Esophagus squamous epithelium (tissue), 4 donors: ENCODE measurements around the gene GUSB.

Source experiments
- POLR2A ChIP-seq, 4 donors: fragments of 450-650 bp; IDR thresholded peaks; one replicate each; pipeline ENCODE4 v1.6.1; 2017; ENCODE audit warnings: antibody characterized with exemption in 4 of 4, mild to moderate bottlenecking in 4 of 4, moderate library complexity in 3 of 4
- TF ChIP-seq, protein P1 (sequence below), 6 experiments: fragments of 450-650 bp in 4 of 6; fragments of 200-600 bp in 2 of 6; sonication (generic) in 2 of 6; IDR thresholded peaks; one replicate each; pipeline ENCODE4 v1.5.1; 2016 to 2019; ENCODE audit warnings: antibody characterized with exemption in 6 of 6, mild to moderate bottlenecking in 4 of 6, moderate library complexity in 4 of 6

DNA sequence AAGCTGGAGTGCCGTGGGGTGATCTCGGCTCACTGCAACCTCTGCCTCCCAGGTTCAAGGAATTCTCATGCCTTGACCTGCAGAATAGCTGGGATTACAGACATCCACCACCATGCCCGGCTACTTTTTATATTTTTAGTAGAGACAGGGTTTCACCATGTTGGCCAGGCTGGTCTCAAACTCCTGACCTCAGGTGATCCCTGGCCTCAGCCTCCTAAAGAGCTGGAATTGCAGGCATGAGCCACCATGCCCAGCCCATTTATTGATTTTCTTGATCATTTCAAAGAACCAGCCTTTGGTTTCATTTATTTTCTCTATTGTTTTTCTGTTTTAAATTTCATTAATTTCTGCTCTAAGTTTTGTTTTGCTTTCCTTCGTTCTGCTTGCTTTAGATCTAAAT lies 50.3 kb downstream of the GUSB start:
- TF ChIP-seq, protein P1, sequence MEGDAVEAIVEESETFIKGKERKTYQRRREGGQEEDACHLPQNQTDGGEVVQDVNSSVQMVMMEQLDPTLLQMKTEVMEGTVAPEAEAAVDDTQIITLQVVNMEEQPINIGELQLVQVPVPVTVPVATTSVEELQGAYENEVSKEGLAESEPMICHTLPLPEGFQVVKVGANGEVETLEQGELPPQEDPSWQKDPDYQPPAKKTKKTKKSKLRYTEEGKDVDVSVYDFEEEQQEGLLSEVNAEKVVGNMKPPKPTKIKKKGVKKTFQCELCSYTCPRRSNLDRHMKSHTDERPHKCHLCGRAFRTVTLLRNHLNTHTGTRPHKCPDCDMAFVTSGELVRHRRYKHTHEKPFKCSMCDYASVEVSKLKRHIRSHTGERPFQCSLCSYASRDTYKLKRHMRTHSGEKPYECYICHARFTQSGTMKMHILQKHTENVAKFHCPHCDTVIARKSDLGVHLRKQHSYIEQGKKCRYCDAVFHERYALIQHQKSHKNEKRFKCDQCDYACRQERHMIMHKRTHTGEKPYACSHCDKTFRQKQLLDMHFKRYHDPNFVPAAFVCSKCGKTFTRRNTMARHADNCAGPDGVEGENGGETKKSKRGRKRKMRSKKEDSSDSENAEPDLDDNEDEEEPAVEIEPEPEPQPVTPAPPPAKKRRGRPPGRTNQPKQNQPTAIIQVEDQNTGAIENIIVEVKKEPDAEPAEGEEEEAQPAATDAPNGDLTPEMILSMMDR (IDR thresholded peaks at IDR 0.05), result no peak
- TF ChIP-seq POLR2A (IDR thresholded peaks at IDR 0.05), result no peak
